GM23338 (cell line): ENCODE data around the gene CPSF2. TPM values are rescaled to one million over a fixed set of nuclear protein-coding genes. Genes with fewer than 3 reads are reported as not detected.

Source experiments
- ATAC-seq: fragments of 200-7000 bp; cut with Tn5 transposase; 3 replicates; pipeline ENCODE4 v1.9.1; 2020
- DNase-seq: peaks from one replicate; pipeline ENCODE4 v3.0.0-alpha.2; 2015; ENCODE audit warnings: low spot score
- H2AFZ ChIP-seq: fragments of 200-600 bp; sonication (generic); 2 replicates; pipeline ENCODE4 v1.8.0; 2016; ENCODE audit warnings: antibody characterized with exemption, mild to moderate bottlenecking, moderate library complexity
- H3F3A ChIP-seq: fragments of 200-600 bp; sonication (generic); replicated peaks from 2 replicates; pipeline ENCODE4 v1.8.0; 2017; ENCODE audit warnings: antibody characterized with exemption, mixed run types, low read depth
- H3K27ac ChIP-seq: fragments of 200-600 bp; sonication (generic); 2 replicates; pipeline ENCODE4 v1.6.1; 2016; ENCODE audit warnings: low read depth
- H3K27me3 ChIP-seq: fragments of 200-600 bp; sonication (generic); 2 replicates; pipeline ENCODE4 v1.8.0; 2016; ENCODE audit warnings: mild to moderate bottlenecking, mixed run types, moderate library complexity; ENCODE audit not compliant: insufficient read depth
- H3K36me3 ChIP-seq: fragments of 200-600 bp; sonication (generic); 2 replicates; pipeline ENCODE4 v1.8.0; 2016; ENCODE audit warnings: mild to moderate bottlenecking; ENCODE audit not compliant: insufficient read depth
- H3K4me1 ChIP-seq: fragments of 200-600 bp; sonication (generic); 2 replicates; pipeline ENCODE4 v1.8.0; 2016; ENCODE audit warnings: mild to moderate bottlenecking, moderate library complexity; ENCODE audit not compliant: insufficient read depth
- H3K4me2 ChIP-seq: fragments of 200-600 bp; sonication (generic); 2 replicates; pipeline ENCODE4 v1.7.1; 2017; ENCODE audit warnings: mixed run types
- H3K4me3 ChIP-seq: fragments of 200-600 bp; sonication (generic); 2 replicates; pipeline ENCODE4 v1.6.1; 2016; ENCODE audit warnings: mixed run types
- H3K79me2 ChIP-seq: fragments of 200-600 bp; sonication (generic); replicated peaks from 2 replicates; pipeline ENCODE4 v1.8.0; 2017; ENCODE audit warnings: mild to moderate bottlenecking; ENCODE audit not compliant: insufficient read depth
- H3K9me2 ChIP-seq: fragments of 200-600 bp; sonication (generic); 2 replicates; pipeline ENCODE4 v1.8.0; 2017; ENCODE audit not compliant: insufficient read depth
- H4K20me1 ChIP-seq: fragments of 200-600 bp; sonication (generic); replicated peaks from 2 replicates; pipeline ENCODE4 v1.8.0; 2017; ENCODE audit warnings: mild to moderate bottlenecking; ENCODE audit not compliant: insufficient read depth
- H3K27ac Mint-ChIP-seq: 2 replicates; pipeline ENCODE4 v1.8.0; 2020; ENCODE audit warnings: inconsistent platforms, mild to moderate bottlenecking, moderate library complexity, mixed read lengths
- H3K27me3 Mint-ChIP-seq: 3 replicates; pipeline ENCODE4 v1.8.0; 2022; ENCODE audit warnings: low read depth, mild to moderate bottlenecking, moderate library complexity, mixed read lengths, inconsistent platforms; ENCODE audit not compliant: insufficient read depth, poor library complexity
- H3K36me3 Mint-ChIP-seq: 3 replicates; pipeline ENCODE4 v1.8.0; 2021; ENCODE audit warnings: low read depth, mild to moderate bottlenecking, inconsistent platforms, moderate library complexity, mixed read lengths
- H3K4me1 Mint-ChIP-seq: 3 replicates; pipeline ENCODE4 v1.8.0; 2020; ENCODE audit warnings: mild to moderate bottlenecking, inconsistent platforms, mixed read lengths
- H3K4me3 Mint-ChIP-seq: 3 replicates; pipeline ENCODE4 v1.8.0; 2021; ENCODE audit warnings: moderate library complexity, mild to moderate bottlenecking, inconsistent platforms, mixed read lengths
- H3K9me3 Mint-ChIP-seq: 3 replicates; pipeline ENCODE4 v1.8.0; 2020; ENCODE audit warnings: moderate library complexity, mild to moderate bottlenecking, inconsistent platforms, mixed read lengths
- CTCF ChIP-seq, 2 experiments: fragments of 200-600 bp in 1 of 2; sonication (generic) in 1 of 2; conservative IDR thresholded peaks; 2 replicates each; pipeline versions ENCODE4 v1.5.1 to v1.6.1; 2016 to 2017; ENCODE audit warnings: antibody characterized with exemption in 2 of 2, low read depth in 2 of 2, mild to moderate bottlenecking in 2 of 2, moderate library complexity in 1 of 2
- NANOG ChIP-seq: IDR thresholded peaks from 2 replicates; pipeline ENCODE4 v1.6.1; 2016; ENCODE audit warnings: antibody characterized with exemption, borderline replicate concordance
- STAT1 ChIP-seq: IDR thresholded peaks from one replicate; pipeline ENCODE4 v1.6.1; 2016; ENCODE audit warnings: antibody characterized with exemption; ENCODE audit not compliant: unreplicated experiment
- ZNF331 ChIP-seq: fragments of 250-450 bp; sonication (Bioruptor Pico); IDR thresholded peaks from 2 replicates; pipeline ENCODE4 v1.5.0; 2020; ENCODE audit warnings: low read depth, mild to moderate bottlenecking, moderate library complexity
- ZNF462 ChIP-seq: fragments of 250-450 bp; sonication (Bioruptor Pico); IDR thresholded peaks from 2 replicates; pipeline ENCODE4 v1.5.0; 2020; ENCODE audit warnings: mild to moderate bottlenecking, moderate library complexity
- polyA plus RNA-seq: library from polyadenylated mRNA; unstranded; fragments of >200 nt; fragmentation: Nextera tagmentation; extraction: Ambion mirVana; gene quantifications from 2 replicates; pipeline ENCODE4 v1.2.1, GENCODE V29; 2016
- total RNA-seq: library from RNA; depleted of rRNA; stranded (reverse); fragments of >200 nt; shearing (Covaris generic); gene quantifications from 2 replicates; pipeline ENCODE4 v1.2.3, GENCODE V29; 2014

Gene CPSF2
- total and polyA plus RNA-seq, 2 experiments from 2014 or later: 54.2 to 112 TPM

GRCh38 chr14:92088494-92088893 lies 33.3 kb upstream of the CPSF2 start (continued):
- no peak for TF ChIP-seq ZNF462 (CRISPR knock-in tag)
- TF ChIP-seq ZNF331: no peak
- no peak for TF ChIP-seq NANOG

GRCh38 chr14:92093320-92093719 lies 28.4 kb upstream of the CPSF2 start:
- Histone ChIP-seq H3K4me3 (no peak overlapping the region), H3F3A (0 out of 2 replicates have a peak, but pooled peaks cover 3% of the 10 kb centered on the region), H3K27ac (no peak overlapping the region), H3K79me2 (peaks cover 28% of the 10 kb centered on the region), H2AFZ (no peak overlapping the region), H3K4me1 (no peaks in the 10 kb centered on the region), H3K36me3 (peaks cover 35% of the 10 kb centered on the region), H3K9me2 (no peaks in the 10 kb centered on the region), H3K27me3 (no peaks in the 10 kb centered on the region), H3K4me2 (no peak overlapping the region), H4K20me1 (no peaks in the 10 kb centered on the region; the same call in 1 of the 2 replicates)
- Mint-ChIP-seq H3K4me1 (no peaks in the 10 kb centered on the region), H3K9me3 (no peaks in the 10 kb centered on the region), H3K36me3 (peaks cover 41% of the 10 kb centered on the region), H3K27ac (no peak overlapping the region), H3K27me3 (no peaks in the 10 kb centered on the region), H3K4me3 (no peak overlapping the region)
- DNase-seq: peak; percentile 22
- TF ChIP-seq STAT1 (no peak), CTCF (conservative IDR thresholded peaks at IDR 0.05; ENCODE audit: low read depth in 2 of 2) (peak; percentile 39 to 67; a peak in 3 of 4 replicates)
- ATAC-seq: peak; percentile 56
